HepG2 (cell line): Measurements from ENCODE around the gene USP7. TPM values are rescaled to one million over a fixed set of nuclear protein-coding genes. Genes with fewer than 3 reads are reported as not detected.

Source experiments
- BRCA1 ChIP-seq: sonication (generic); formaldehyde crosslinking; IDR thresholded peaks from 2 replicates; pipeline ENCODE4 v1.4.0; 2020; ENCODE audit warnings: missing genetic modification reagents
- ISX ChIP-seq: sonication (generic); formaldehyde crosslinking; conservative IDR thresholded peaks from 2 replicates; pipeline ENCODE4 v1.5.0; 2020; ENCODE audit warnings: missing genetic modification reagents
- PCBP1 ChIP-seq: fragments of 200-400 bp; formaldehyde crosslinking; IDR thresholded peaks from 2 replicates; pipeline ENCODE4 v1.6.1; 2017; ENCODE audit warnings: mild to moderate bottlenecking, low read depth, low read length, borderline replicate concordance
- SIX1 ChIP-seq: sonication (generic); formaldehyde crosslinking; IDR thresholded peaks from 2 replicates; pipeline ENCODE4 v1.4.0; 2020; ENCODE audit warnings: missing genetic modification reagents, borderline replicate concordance
- XRCC5 ChIP-seq: fragments of 200-400 bp; formaldehyde crosslinking; optimal IDR thresholded peaks from 2 replicates; pipeline ENCODE3; 2017; ENCODE audit warnings: mild to moderate bottlenecking, low read length
- ZFY ChIP-seq: sonication (generic); formaldehyde crosslinking; IDR thresholded peaks from 2 replicates; pipeline ENCODE4 v1.4.0; 2020; ENCODE audit warnings: missing genetic modification reagents
- ZNF496 ChIP-seq: sonication (generic); formaldehyde crosslinking; IDR thresholded peaks from 2 replicates; pipeline ENCODE4 v1.8.1; 2023; ENCODE audit warnings: mild to moderate bottlenecking, moderate library complexity, missing genetic modification reagents; ENCODE audit not compliant: insufficient replicate concordance
- polyA plus RNA-seq, 8 experiments: library from polyadenylated mRNA; depleted of rRNA in 3 of 8; stranded (reverse) in 7 of 8; unstranded in 1 of 8; fragments of >200 nt; fragmentation: Illumina TruSeq in 4 of 8; extraction: Trizol in 4 of 8; gene quantifications; 2 replicates each; pipeline versions ENCODE4 v1.2.1 to v1.2.3, GENCODE V29; 2011 to 2016; ENCODE audit warnings: low read depth in 4 of 8, missing spikeins in 1 of 8, mixed read lengths in 1 of 8; ENCODE audit not compliant: insufficient read depth in 1 of 8
- total RNA-seq, 5 experiments: library from RNA; depleted of rRNA; stranded (reverse); fragments of >200 nt; fragmentation: Illumina TruSeq; extraction: Trizol; gene quantifications; 2 replicates each; pipeline ENCODE4 v1.2.3, GENCODE V29; 2016; ENCODE audit warnings: low read depth in 1 of 5
- TF ChIP-seq, protein P1 (sequence below): sonication (generic); formaldehyde crosslinking; IDR thresholded peaks from 2 replicates; pipeline ENCODE4 v1.4.0; 2020; ENCODE audit warnings: mild to moderate bottlenecking, low read depth, missing genetic modification reagents
- TF ChIP-seq, protein P2 (sequence below): sonication (generic); formaldehyde crosslinking; IDR thresholded peaks from 2 replicates; pipeline ENCODE4 v1.4.0; 2020; ENCODE audit warnings: missing genetic modification reagents, borderline replicate concordance
- TF ChIP-seq, protein P3 (sequence below): sonication (generic); formaldehyde crosslinking; IDR thresholded peaks from 2 replicates; pipeline ENCODE4 v1.9.0; 2021; ENCODE audit warnings: missing genetic modification reagents, borderline replicate concordance
- TF ChIP-seq, protein P4 (sequence below), 2 experiments: sonication (generic) in 1 of 2; formaldehyde crosslinking in 1 of 2; IDR thresholded peaks; 2 replicates each; pipeline versions ENCODE4 v1.5.1 to v1.6.1; 2011 to 2020; ENCODE audit warnings: borderline replicate concordance in 1 of 2, low read depth in 1 of 2, low read length in 1 of 2, mild to moderate bottlenecking in 1 of 2, missing genetic modification reagents in 1 of 2, moderate library complexity in 1 of 2
- TF ChIP-seq, protein P5 (sequence below): IDR thresholded peaks from 2 replicates; pipeline ENCODE4 v1.6.1; 2016; ENCODE audit warnings: low read depth, control low read depth
- TF ChIP-seq, protein P6 (sequence below): sonication (generic); formaldehyde crosslinking; IDR thresholded peaks from 2 replicates; pipeline ENCODE4 v1.5.1; 2020; ENCODE audit warnings: missing genetic modification reagents, mild to moderate bottlenecking, borderline replicate concordance

Gene USP7
- total and polyA plus RNA-seq, 2 of the 13 experiments (the other 11 are each of a cell fraction or from before 2014, with no cell fraction given) = 52.5 to 173 TPM

DNA sequence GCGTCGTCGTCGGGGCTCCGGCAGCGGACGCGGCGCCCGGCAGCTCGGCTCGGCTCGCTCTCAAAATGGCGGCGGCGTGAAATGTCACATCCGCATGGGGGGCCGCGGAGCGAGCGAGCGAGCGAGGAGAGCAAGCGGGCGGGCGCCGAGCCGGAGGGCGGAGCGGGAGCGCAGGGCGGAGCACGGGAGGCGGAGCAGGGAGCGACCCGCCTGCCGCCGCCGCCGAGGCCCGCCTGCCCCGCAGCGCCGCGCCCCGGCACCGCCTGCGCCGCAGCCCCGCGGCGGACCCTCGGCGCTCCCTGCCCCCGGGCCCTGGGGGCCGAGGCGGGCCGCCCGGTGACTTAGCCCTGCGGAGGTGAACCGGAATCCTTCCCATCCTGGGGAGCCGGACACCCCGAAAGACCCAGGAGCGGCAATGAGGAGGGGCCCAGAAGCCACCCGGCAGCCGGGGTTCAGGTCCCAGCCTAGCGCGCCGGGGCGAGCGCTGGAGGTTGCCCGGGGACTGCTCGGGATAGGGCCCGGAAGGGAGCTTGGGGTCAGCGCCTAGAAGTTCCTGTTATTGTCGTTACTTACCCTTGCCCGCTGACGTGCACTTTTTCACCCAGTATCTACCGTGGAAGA, at the start of gene USP7 (continued):
- TF ChIP-seq ZFY (CRISPR knock-in tag) = peak; percentile 87
- TF ChIP-seq, protein P1, sequence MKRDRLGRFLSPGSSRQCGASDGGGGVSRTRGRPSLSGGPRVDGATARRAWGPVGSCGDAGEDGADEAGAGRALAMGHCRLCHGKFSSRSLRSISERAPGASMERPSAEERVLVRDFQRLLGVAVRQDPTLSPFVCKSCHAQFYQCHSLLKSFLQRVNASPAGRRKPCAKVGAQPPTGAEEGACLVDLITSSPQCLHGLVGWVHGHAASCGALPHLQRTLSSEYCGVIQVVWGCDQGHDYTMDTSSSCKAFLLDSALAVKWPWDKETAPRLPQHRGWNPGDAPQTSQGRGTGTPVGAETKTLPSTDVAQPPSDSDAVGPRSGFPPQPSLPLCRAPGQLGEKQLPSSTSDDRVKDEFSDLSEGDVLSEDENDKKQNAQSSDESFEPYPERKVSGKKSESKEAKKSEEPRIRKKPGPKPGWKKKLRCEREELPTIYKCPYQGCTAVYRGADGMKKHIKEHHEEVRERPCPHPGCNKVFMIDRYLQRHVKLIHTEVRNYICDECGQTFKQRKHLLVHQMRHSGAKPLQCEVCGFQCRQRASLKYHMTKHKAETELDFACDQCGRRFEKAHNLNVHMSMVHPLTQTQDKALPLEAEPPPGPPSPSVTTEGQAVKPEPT (CRISPR knock-in tag) = 0 out of 2 replicates have a peak, but pooled peaks have one; percentile 44
- TF ChIP-seq SIX1 (CRISPR knock-in tag) = no peak
- TF ChIP-seq, protein P2, sequence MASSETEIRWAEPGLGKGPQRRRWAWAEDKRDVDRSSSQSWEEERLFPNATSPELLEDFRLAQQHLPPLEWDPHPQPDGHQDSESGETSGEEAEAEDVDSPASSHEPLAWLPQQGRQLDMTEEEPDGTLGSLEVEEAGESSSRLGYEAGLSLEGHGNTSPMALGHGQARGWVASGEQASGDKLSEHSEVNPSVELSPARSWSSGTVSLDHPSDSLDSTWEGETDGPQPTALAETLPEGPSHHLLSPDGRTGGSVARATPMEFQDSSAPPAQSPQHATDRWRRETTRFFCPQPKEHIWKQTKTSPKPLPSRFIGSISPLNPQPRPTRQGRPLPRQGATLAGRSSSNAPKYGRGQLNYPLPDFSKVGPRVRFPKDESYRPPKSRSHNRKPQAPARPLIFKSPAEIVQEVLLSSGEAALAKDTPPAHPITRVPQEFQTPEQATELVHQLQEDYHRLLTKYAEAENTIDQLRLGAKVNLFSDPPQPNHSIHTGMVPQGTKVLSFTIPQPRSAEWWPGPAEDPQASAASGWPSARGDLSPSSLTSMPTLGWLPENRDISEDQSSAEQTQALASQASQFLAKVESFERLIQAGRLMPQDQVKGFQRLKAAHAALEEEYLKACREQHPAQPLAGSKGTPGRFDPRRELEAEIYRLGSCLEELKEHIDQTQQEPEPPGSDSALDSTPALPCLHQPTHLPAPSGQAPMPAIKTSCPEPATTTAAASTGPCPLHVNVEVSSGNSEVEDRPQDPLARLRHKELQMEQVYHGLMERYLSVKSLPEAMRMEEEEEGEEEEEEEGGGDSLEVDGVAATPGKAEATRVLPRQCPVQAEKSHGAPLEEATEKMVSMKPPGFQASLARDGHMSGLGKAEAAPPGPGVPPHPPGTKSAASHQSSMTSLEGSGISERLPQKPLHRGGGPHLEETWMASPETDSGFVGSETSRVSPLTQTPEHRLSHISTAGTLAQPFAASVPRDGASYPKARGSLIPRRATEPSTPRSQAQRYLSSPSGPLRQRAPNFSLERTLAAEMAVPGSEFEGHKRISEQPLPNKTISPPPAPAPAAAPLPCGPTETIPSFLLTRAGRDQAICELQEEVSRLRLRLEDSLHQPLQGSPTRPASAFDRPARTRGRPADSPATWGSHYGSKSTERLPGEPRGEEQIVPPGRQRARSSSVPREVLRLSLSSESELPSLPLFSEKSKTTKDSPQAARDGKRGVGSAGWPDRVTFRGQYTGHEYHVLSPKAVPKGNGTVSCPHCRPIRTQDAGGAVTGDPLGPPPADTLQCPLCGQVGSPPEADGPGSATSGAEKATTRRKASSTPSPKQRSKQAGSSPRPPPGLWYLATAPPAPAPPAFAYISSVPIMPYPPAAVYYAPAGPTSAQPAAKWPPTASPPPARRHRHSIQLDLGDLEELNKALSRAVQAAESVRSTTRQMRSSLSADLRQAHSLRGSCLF (CRISPR knock-in tag) = no peak
- TF ChIP-seq, protein P3, sequence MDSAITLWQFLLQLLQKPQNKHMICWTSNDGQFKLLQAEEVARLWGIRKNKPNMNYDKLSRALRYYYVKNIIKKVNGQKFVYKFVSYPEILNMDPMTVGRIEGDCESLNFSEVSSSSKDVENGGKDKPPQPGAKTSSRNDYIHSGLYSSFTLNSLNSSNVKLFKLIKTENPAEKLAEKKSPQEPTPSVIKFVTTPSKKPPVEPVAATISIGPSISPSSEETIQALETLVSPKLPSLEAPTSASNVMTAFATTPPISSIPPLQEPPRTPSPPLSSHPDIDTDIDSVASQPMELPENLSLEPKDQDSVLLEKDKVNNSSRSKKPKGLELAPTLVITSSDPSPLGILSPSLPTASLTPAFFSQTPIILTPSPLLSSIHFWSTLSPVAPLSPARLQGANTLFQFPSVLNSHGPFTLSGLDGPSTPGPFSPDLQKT (CRISPR knock-in tag) = 0 out of 2 replicates have a peak, but pooled peaks have one; percentile 56
- TF ChIP-seq, protein P4, sequence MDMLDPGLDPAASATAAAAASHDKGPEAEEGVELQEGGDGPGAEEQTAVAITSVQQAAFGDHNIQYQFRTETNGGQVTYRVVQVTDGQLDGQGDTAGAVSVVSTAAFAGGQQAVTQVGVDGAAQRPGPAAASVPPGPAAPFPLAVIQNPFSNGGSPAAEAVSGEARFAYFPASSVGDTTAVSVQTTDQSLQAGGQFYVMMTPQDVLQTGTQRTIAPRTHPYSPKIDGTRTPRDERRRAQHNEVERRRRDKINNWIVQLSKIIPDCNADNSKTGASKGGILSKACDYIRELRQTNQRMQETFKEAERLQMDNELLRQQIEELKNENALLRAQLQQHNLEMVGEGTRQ (IDR thresholded peaks at IDR 0.05; ENCODE audit: low read depth, low read length) = no peak
- TF ChIP-seq, protein P4 (CRISPR knock-in tag; IDR thresholded peaks at IDR 0.05; ENCODE audit: borderline replicate concordance) = no peak
- no peak for TF ChIP-seq XRCC5
- TF ChIP-seq, protein P5, sequence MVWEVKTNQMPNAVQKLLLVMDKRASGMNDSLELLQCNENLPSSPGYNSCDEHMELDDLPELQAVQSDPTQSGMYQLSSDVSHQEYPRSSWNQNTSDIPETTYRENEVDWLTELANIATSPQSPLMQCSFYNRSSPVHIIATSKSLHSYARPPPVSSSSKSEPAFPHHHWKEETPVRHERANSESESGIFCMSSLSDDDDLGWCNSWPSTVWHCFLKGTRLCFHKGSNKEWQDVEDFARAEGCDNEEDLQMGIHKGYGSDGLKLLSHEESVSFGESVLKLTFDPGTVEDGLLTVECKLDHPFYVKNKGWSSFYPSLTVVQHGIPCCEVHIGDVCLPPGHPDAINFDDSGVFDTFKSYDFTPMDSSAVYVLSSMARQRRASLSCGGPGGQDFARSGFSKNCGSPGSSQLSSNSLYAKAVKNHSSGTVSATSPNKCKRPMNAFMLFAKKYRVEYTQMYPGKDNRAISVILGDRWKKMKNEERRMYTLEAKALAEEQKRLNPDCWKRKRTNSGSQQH (CRISPR knock-in tag) = peak; percentile 83
- TF ChIP-seq ISX = no peak; the same call in 1 of the 2 replicates
- TF ChIP-seq PCBP1 = no peak
- no peak for TF ChIP-seq ZNF496 (CRISPR knock-in tag)
- TF ChIP-seq BRCA1 (CRISPR knock-in tag) = no peak; the same call in 1 of the 2 replicates
- TF ChIP-seq, protein P6, sequence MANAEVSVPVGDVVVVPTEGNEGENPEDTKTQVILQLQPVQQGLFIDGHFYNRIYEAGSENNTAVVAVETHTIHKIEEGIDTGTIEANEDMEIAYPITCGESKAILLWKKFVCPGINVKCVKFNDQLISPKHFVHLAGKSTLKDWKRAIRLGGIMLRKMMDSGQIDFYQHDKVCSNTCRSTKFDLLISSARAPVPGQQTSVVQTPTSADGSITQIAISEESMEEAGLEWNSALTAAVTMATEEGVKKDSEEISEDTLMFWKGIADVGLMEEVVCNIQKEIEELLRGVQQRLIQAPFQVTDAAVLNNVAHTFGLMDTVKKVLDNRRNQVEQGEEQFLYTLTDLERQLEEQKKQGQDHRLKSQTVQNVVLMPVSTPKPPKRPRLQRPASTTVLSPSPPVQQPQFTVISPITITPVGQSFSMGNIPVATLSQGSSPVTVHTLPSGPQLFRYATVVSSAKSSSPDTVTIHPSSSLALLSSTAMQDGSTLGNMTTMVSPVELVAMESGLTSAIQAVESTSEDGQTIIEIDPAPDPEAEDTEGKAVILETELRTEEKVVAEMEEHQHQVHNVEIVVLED = peak; percentile 58; the same call in 1 of the 2 replicates
